Thyroid gland (tissue), 4 donors: ENCODE measurements around the gene MAX.

Source experiments
- CTCF ChIP-seq, 6 experiments: fragments of 200-600 bp in 3 of 6; fragments of 450-650 bp in 3 of 6; sonication (generic) in 3 of 6; IDR thresholded peaks; one replicate each; pipeline ENCODE4 v1.5.1; 2016 to 2019; ENCODE audit warnings: antibody characterized with exemption in 6 of 6, mild to moderate bottlenecking in 2 of 6, inconsistent platforms in 1 of 6, moderate library complexity in 1 of 6
- POLR2A ChIP-seq, 2 donors: fragments of 450-650 bp; IDR thresholded peaks; one replicate each; pipeline ENCODE4 v1.6.1; 2017; ENCODE audit warnings: antibody characterized with exemption in 2 of 2, mild to moderate bottlenecking in 2 of 2, moderate library complexity in 1 of 2

GRCh38 chr14:65072937-65073336, 29.4 kb downstream of the MAX start:
- no peak for TF ChIP-seq CTCF (IDR thresholded peaks at IDR 0.05)
- no peak for TF ChIP-seq POLR2A (IDR thresholded peaks at IDR 0.05)
